HepG2 (cell line): Measurements from ENCODE around the gene PSMC2. TPM values are rescaled to one million over a fixed set of nuclear protein-coding genes. Genes with fewer than 3 reads are reported as not detected.
A peak's percentile ranks its signal among the peaks of the same experiment; 100 is the strongest.

Experiments
- CHD4 ChIP-seq: fragments of 200-600 bp; sonication (generic); IDR thresholded peaks from 2 replicates; pipeline ENCODE4 v1.7.0; 2017; ENCODE audit warnings: mild to moderate bottlenecking, low read length, borderline replicate concordance
- ELF1 ChIP-seq: sonication (generic); formaldehyde crosslinking; IDR thresholded peaks from 2 replicates; pipeline ENCODE4 v1.4.0; 2020; ENCODE audit warnings: missing genetic modification reagents
- ETV5 ChIP-seq: IDR thresholded peaks from 2 replicates; pipeline ENCODE4 v1.6.1; 2018; ENCODE audit warnings: missing biosample characterization, missing genetic modification reagents, inconsistent platforms, borderline replicate concordance
- HMG20A ChIP-seq: IDR thresholded peaks from 2 replicates; pipeline ENCODE4 v1.6.1; 2016; ENCODE audit warnings: borderline replicate concordance
- HNRNPLL ChIP-seq: fragments of 200-400 bp; formaldehyde crosslinking; IDR thresholded peaks from 2 replicates; pipeline ENCODE4 v1.6.1; 2017; ENCODE audit warnings: mild to moderate bottlenecking, low read depth, low read length; ENCODE audit not compliant: poor library complexity, severe bottlenecking
- MEF2D ChIP-seq: sonication (generic); formaldehyde crosslinking; IDR thresholded peaks from 2 replicates; pipeline ENCODE4 v1.5.1; 2020; ENCODE audit warnings: mild to moderate bottlenecking, missing genetic modification reagents
- NCOA5 ChIP-seq: sonication (generic); formaldehyde crosslinking; IDR thresholded peaks from 2 replicates; pipeline ENCODE4 v1.4.0; 2020; ENCODE audit warnings: missing genetic modification reagents
- PAWR ChIP-seq: sonication (generic); formaldehyde crosslinking; IDR thresholded peaks from 2 replicates; pipeline ENCODE4 v1.4.0; 2020; ENCODE audit warnings: missing genetic modification reagents, mild to moderate bottlenecking, borderline replicate concordance
- RORA ChIP-seq: sonication (generic); formaldehyde crosslinking; IDR thresholded peaks from 2 replicates; pipeline ENCODE4 v1.5.0; 2020; ENCODE audit warnings: mild to moderate bottlenecking, missing genetic modification reagents, moderate library complexity
- SAFB2 ChIP-seq: sonication (generic); formaldehyde crosslinking; IDR thresholded peaks from 2 replicates; pipeline ENCODE4 v1.5.1; 2020; ENCODE audit warnings: missing genetic modification reagents, low read depth, mild to moderate bottlenecking, borderline replicate concordance
- TCF7 ChIP-seq: sonication (generic); IDR thresholded peaks from 2 replicates; pipeline ENCODE4 v1.6.1; 2016; ENCODE audit warnings: antibody characterized with exemption, low read depth
- TCF7L2 ChIP-seq: IDR thresholded peaks from 2 replicates; pipeline ENCODE4 v1.6.1; 2011; ENCODE audit warnings: mild to moderate bottlenecking, low read depth, low read length, moderate library complexity
- ZBTB1 ChIP-seq: sonication (generic); formaldehyde crosslinking; IDR thresholded peaks from 2 replicates; pipeline ENCODE4 v1.4.0; 2020; ENCODE audit warnings: missing genetic modification reagents, borderline replicate concordance
- ZNF678 ChIP-seq: sonication (generic); formaldehyde crosslinking; IDR thresholded peaks from 2 replicates; pipeline ENCODE4 v1.4.0; 2020; ENCODE audit warnings: mild to moderate bottlenecking, missing genetic modification reagents
- ZSCAN29 ChIP-seq: sonication (generic); formaldehyde crosslinking; conservative IDR thresholded peaks from 2 replicates; pipeline ENCODE4 v1.4.0; 2020; ENCODE audit warnings: mild to moderate bottlenecking, missing genetic modification reagents
- ZZZ3 ChIP-seq: sonication (generic); formaldehyde crosslinking; IDR thresholded peaks from 2 replicates; pipeline ENCODE4 v1.4.0; 2020; ENCODE audit warnings: missing genetic modification reagents, mild to moderate bottlenecking, borderline replicate concordance
- polyA plus RNA-seq, 8 experiments: library from polyadenylated mRNA; depleted of rRNA in 3 of 8; stranded (reverse) in 7 of 8; unstranded in 1 of 8; fragments of >200 nt; fragmentation: Illumina TruSeq in 4 of 8; extraction: Trizol in 4 of 8; gene quantifications; 2 replicates each; pipeline versions ENCODE4 v1.2.1 to v1.2.3, GENCODE V29; 2011 to 2016; ENCODE audit warnings: low read depth in 4 of 8, missing spikeins in 1 of 8, mixed read lengths in 1 of 8; ENCODE audit not compliant: insufficient read depth in 1 of 8
- total RNA-seq, 5 experiments: library from RNA; depleted of rRNA; stranded (reverse); fragments of >200 nt; fragmentation: Illumina TruSeq; extraction: Trizol; gene quantifications; 2 replicates each; pipeline ENCODE4 v1.2.3, GENCODE V29; 2016; ENCODE audit warnings: low read depth in 1 of 5
- TF ChIP-seq, protein P1 (sequence below): sonication (generic); formaldehyde crosslinking; IDR thresholded peaks from 2 replicates; pipeline ENCODE4 v1.4.0; 2020; ENCODE audit warnings: missing genetic modification reagents
- TF ChIP-seq, protein P2 (sequence below): sonication (generic); formaldehyde crosslinking; IDR thresholded peaks from 2 replicates; pipeline ENCODE4 v1.4.0; 2020; ENCODE audit warnings: missing genetic modification reagents, mild to moderate bottlenecking, borderline replicate concordance
- TF ChIP-seq, protein P3 (sequence below): sonication (generic); formaldehyde crosslinking; IDR thresholded peaks from 2 replicates; pipeline ENCODE4 v1.4.0; 2020; ENCODE audit warnings: missing genetic modification reagents

The PSMC2 gene
- total and polyA plus RNA-seq, 2 of the 13 experiments (the other 11 are each of a cell fraction or from before 2014, with no cell fraction given) = 89.9 to 181 TPM

DNA sequence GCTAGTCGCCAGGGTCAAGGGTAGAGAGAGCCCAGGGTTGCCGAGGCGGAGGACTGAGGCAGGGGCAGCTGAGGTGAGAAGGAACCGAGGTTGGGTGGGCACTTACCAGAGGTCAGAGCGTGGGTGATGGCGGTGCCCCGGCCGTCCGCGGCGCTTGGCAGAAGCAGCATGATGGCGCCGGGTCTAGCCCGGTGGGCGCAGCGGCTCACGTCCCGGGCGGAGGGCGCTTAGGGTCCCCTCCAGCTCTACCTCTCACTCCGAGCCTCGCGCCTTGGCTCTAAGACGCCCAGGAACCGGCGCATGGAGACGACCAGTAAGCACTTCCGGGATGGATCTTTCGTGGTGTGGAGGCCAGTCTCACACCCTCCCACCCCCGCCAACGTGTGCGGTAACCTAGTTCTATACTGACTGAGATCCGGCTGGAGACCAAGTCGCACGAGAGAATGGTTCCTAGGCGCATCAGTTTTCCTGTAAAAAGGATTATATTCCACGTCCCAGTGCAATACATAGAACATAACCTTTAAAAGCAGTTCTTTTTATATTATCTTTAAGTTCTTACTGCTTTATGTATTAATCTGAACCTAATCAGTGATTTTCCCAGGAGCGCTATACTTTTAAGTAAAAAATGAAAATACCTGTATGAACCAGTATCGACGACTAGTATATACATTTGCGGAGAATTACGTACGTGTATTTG is 2.8 kb upstream of the PSMC2 start, which contains the start of gene DNAJC2 (continued):
- TF ChIP-seq TCF7L2 = no peak
- TF ChIP-seq ZBTB1 = peak; percentile 73; the same call in 1 of the 2 replicates
- TF ChIP-seq, protein P1, sequence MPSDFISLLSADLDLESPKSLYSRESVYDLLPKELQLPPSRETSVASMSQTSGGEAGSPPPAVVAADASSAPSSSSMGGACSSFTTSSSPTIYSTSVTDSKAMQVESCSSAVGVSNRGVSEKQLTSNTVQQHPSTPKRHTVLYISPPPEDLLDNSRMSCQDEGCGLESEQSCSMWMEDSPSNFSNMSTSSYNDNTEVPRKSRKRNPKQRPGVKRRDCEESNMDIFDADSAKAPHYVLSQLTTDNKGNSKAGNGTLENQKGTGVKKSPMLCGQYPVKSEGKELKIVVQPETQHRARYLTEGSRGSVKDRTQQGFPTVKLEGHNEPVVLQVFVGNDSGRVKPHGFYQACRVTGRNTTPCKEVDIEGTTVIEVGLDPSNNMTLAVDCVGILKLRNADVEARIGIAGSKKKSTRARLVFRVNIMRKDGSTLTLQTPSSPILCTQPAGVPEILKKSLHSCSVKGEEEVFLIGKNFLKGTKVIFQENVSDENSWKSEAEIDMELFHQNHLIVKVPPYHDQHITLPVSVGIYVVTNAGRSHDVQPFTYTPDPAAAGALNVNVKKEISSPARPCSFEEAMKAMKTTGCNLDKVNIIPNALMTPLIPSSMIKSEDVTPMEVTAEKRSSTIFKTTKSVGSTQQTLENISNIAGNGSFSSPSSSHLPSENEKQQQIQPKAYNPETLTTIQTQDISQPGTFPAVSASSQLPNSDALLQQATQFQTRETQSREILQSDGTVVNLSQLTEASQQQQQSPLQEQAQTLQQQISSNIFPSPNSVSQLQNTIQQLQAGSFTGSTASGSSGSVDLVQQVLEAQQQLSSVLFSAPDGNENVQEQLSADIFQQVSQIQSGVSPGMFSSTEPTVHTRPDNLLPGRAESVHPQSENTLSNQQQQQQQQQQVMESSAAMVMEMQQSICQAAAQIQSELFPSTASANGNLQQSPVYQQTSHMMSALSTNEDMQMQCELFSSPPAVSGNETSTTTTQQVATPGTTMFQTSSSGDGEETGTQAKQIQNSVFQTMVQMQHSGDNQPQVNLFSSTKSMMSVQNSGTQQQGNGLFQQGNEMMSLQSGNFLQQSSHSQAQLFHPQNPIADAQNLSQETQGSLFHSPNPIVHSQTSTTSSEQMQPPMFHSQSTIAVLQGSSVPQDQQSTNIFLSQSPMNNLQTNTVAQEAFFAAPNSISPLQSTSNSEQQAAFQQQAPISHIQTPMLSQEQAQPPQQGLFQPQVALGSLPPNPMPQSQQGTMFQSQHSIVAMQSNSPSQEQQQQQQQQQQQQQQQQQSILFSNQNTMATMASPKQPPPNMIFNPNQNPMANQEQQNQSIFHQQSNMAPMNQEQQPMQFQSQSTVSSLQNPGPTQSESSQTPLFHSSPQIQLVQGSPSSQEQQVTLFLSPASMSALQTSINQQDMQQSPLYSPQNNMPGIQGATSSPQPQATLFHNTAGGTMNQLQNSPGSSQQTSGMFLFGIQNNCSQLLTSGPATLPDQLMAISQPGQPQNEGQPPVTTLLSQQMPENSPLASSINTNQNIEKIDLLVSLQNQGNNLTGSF (CRISPR knock-in tag) = 0 out of 2 replicates have a peak, but pooled peaks have one; percentile 66
- peak; percentile 78 for TF ChIP-seq SAFB2 (CRISPR knock-in tag)
- TF ChIP-seq ZZZ3 = peak; percentile 81; the same call in 1 of the 2 replicates
- no peak for TF ChIP-seq RORA (CRISPR knock-in tag)
- TF ChIP-seq TCF7 = no peak
- no peak; the same call in 1 of the 2 replicates for TF ChIP-seq HMG20A (CRISPR knock-in tag)
- TF ChIP-seq, protein P2, sequence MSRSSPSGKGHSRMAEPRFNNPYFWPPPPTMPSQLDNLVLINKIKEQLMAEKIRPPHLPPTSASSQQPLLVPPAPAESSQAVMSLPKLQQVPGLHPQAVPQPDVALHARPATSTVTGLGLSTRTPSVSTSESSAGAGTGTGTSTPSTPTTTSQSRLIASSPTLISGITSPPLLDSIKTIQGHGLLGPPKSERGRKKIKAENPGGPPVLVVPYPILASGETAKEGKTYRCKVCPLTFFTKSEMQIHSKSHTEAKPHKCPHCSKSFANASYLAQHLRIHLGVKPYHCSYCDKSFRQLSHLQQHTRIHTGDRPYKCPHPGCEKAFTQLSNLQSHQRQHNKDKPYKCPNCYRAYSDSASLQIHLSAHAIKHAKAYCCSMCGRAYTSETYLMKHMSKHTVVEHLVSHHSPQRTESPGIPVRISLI (CRISPR knock-in tag) = peak; percentile 32; the same call in 1 of the 2 replicates
- TF ChIP-seq ZSCAN29 (CRISPR knock-in tag) = no peak
- TF ChIP-seq PAWR (CRISPR knock-in tag) = 0 out of 2 replicates have a peak, but pooled peaks have one; percentile 57
- TF ChIP-seq MEF2D (CRISPR knock-in tag) = peak; percentile 69
- 0 out of 2 replicates have a peak, but pooled peaks have one; percentile 55 for TF ChIP-seq ZNF678
- peak; percentile 85 for TF ChIP-seq ETV5
- no peak for TF ChIP-seq CHD4
- TF ChIP-seq, protein P3, sequence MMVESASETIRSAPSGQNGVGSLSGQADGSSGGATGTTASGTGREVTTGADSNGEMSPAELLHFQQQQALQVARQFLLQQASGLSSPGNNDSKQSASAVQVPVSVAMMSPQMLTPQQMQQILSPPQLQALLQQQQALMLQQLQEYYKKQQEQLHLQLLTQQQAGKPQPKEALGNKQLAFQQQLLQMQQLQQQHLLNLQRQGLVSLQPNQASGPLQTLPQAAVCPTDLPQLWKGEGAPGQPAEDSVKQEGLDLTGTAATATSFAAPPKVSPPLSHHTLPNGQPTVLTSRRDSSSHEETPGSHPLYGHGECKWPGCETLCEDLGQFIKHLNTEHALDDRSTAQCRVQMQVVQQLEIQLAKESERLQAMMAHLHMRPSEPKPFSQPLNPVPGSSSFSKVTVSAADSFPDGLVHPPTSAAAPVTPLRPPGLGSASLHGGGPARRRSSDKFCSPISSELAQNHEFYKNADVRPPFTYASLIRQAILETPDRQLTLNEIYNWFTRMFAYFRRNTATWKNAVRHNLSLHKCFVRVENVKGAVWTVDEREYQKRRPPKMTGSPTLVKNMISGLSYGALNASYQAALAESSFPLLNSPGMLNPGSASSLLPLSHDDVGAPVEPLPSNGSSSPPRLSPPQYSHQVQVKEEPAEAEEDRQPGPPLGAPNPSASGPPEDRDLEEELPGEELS (CRISPR knock-in tag) = peak; percentile 56
- peak; percentile 41 for TF ChIP-seq HNRNPLL
- TF ChIP-seq ELF1 (CRISPR knock-in tag) = peak; percentile 98
- TF ChIP-seq NCOA5 = 0 out of 2 replicates have a peak, but pooled peaks have one; percentile 59
